ENCODE data around the gene MMD. TPM values are rescaled to one million over a fixed set of nuclear protein-coding genes. Genes with fewer than 3 reads are reported as not detected.

Gene MMD
- total and polyA plus RNA-seq, 2 donors from 2014 or later: 6.4 to 9.9 TPM

GRCh38 chr17:55427587-55427882 is 5.9 kb upstream of the MMD start:
- no peaks in the 10 kb centered on the region for H3K36me3 ChIP-seq (ENCODE audit: control insufficient read depth in 2 of 3, insufficient read depth in 3 of 3, low read length in 3 of 3)
- DNase-seq: no peak
- no peaks in the 10 kb centered on the region for H3K9me3 ChIP-seq (ENCODE audit: control insufficient read depth in 2 of 3, insufficient read depth in 1 of 3, low read length in 3 of 3)
- H3K27ac ChIP-seq (ENCODE audit: low read depth in 2 of 2, low read length in 2 of 2): no peak overlapping the region
- peaks cover 0 to 3% (median 0%) of the 10 kb centered on the region in 3 donors for H3K4me1 ChIP-seq (ENCODE audit: control insufficient read depth in 2 of 3, insufficient read depth in 2 of 3, low read depth in 1 of 3, low read length in 3 of 3)
- intact Hi-C loops (cut with DNase I): no loop called here
- FAIRE-seq: no peak
- no peak overlapping the region for H3K9ac ChIP-seq (ENCODE audit: low read length in 3 of 3)
- H3K4me3 ChIP-seq (ENCODE audit: low read length in 3 of 3): no peak overlapping the region
- H3K27me3 ChIP-seq (ENCODE audit: control insufficient read depth, insufficient read depth, low read length): no peaks in the 10 kb centered on the region
- TF ChIP-seq, protein P1, sequence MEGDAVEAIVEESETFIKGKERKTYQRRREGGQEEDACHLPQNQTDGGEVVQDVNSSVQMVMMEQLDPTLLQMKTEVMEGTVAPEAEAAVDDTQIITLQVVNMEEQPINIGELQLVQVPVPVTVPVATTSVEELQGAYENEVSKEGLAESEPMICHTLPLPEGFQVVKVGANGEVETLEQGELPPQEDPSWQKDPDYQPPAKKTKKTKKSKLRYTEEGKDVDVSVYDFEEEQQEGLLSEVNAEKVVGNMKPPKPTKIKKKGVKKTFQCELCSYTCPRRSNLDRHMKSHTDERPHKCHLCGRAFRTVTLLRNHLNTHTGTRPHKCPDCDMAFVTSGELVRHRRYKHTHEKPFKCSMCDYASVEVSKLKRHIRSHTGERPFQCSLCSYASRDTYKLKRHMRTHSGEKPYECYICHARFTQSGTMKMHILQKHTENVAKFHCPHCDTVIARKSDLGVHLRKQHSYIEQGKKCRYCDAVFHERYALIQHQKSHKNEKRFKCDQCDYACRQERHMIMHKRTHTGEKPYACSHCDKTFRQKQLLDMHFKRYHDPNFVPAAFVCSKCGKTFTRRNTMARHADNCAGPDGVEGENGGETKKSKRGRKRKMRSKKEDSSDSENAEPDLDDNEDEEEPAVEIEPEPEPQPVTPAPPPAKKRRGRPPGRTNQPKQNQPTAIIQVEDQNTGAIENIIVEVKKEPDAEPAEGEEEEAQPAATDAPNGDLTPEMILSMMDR (IDR thresholded peaks at IDR 0.05; ENCODE audit: borderline replicate concordance, extremely low read depth, insufficient read depth): no peak

- H3K9me3 ChIP-seq (ENCODE audit: control insufficient read depth in 2 of 3, insufficient read depth in 1 of 3, low read length in 3 of 3): no peaks in the 10 kb centered on the region
- no peak overlapping the region for H3K4me3 ChIP-seq (ENCODE audit: low read length in 3 of 3)
- no peak overlapping the region for H3K9ac ChIP-seq (ENCODE audit: low read length in 3 of 3)
- FAIRE-seq (no peak), DNase-seq (no peak)
- no peaks in the 10 kb centered on the region for H3K36me3 ChIP-seq (ENCODE audit: control insufficient read depth in 2 of 3, insufficient read depth in 3 of 3, low read length in 3 of 3)
- intact Hi-C loops (cut with DNase I): no loop called here
- H3K27ac ChIP-seq (ENCODE audit: low read depth in 2 of 2, low read length in 2 of 2): no peak overlapping the region
- H3K4me1 ChIP-seq (ENCODE audit: control insufficient read depth in 2 of 3, insufficient read depth in 2 of 3, low read depth in 1 of 3, low read length in 3 of 3): peaks cover 0 to 2% (median 0%) of the 10 kb centered on the region in 3 donors
- TF ChIP-seq, protein P1 (IDR thresholded peaks at IDR 0.05; ENCODE audit: borderline replicate concordance, extremely low read depth, insufficient read depth): no peak
- H3K27me3 ChIP-seq (ENCODE audit: control insufficient read depth, insufficient read depth, low read length): no peaks in the 10 kb centered on the region
Observed at GRCh38 chr17:55426851-55427586, 5.4 kb upstream of the MMD start.

GRCh38 chr17:55424893-55425540 is 3.4 kb upstream of the MMD start:
- H3K27ac ChIP-seq (ENCODE audit: low read depth in 2 of 2, low read length in 2 of 2): no peak overlapping the region
- intact Hi-C loops (cut with DNase I): no loop called here
- DNase-seq (no peak), FAIRE-seq (no peak)
- TF ChIP-seq, protein P1 (IDR thresholded peaks at IDR 0.05; ENCODE audit: borderline replicate concordance, extremely low read depth, insufficient read depth): no peak
- H3K27me3 ChIP-seq (ENCODE audit: control insufficient read depth, insufficient read depth, low read length): no peaks in the 10 kb centered on the region
- H3K36me3 ChIP-seq (ENCODE audit: control insufficient read depth in 2 of 3, insufficient read depth in 3 of 3, low read length in 3 of 3): no peaks in the 10 kb centered on the region
- H3K9me3 ChIP-seq (ENCODE audit: control insufficient read depth in 2 of 3, insufficient read depth in 1 of 3, low read length in 3 of 3): no peaks in the 10 kb centered on the region
- H3K4me3 ChIP-seq (ENCODE audit: low read length in 3 of 3): no peak overlapping the region
- no peak overlapping the region for H3K9ac ChIP-seq (ENCODE audit: low read length in 3 of 3)
- H3K4me1 ChIP-seq (ENCODE audit: control insufficient read depth in 2 of 3, insufficient read depth in 2 of 3, low read depth in 1 of 3, low read length in 3 of 3): peaks cover 0 to 2% (median 0%) of the 10 kb centered on the region in 3 donors

Measured in kidney (tissue), 14 donors.